Cardiac ventricle fibroblast (primary cell): ENCODE data around the gene HNRNPM. TPM values are rescaled to one million over a fixed set of nuclear protein-coding genes. Genes with fewer than 3 reads are reported as not detected.

Experiments
- total RNA-seq: library from RNA; depleted of rRNA; stranded (reverse); fragments of >200 nt; gene quantifications from 2 replicates; pipeline ENCODE4 v1.2.3, GENCODE V29; 2015

Gene HNRNPM
- 50.4 and 55.7 TPM in 2 replicates for total RNA-seq

GRCh38 chr19:8444677-8445487, at the start of gene HNRNPM:
Gene HNRNPM (plus strand): TSS chr19:8444975. CDS start chr19:8444999, 24 bp downstream.

GRCh38 chr19:8412783-8413628, 31.8 kb upstream of the HNRNPM start, which contains the start of gene MARCHF2:
Gene MARCHF2 (plus strand): TSS chr19:8413305. CDS start chr19:8421841, 8,536 bp downstream.

GRCh38 chr19:8513687-8514504, 69.1 kb downstream of the HNRNPM start, which contains the start of gene ZNF414:
Gene ZNF414 (minus strand): TSS chr19:8514167. CDS start chr19:8514046, 121 bp downstream.

Other genes with a start within 250 kb of the HNRNPM start
- 17.1 and 25.2 TPM in 2 replicates for gene CERS4, start 235.6 kb upstream of the HNRNPM start, total RNA-seq
- gene CD320, start 136.6 kb upstream of the HNRNPM start, total RNA-seq = 51.9 and 67.4 TPM in 2 replicates
- 17.0 and 26.3 TPM in 2 replicates for gene NDUFA7, start 123.6 kb upstream of the HNRNPM start, total RNA-seq
- 317 and 321 TPM in 2 replicates for gene RPS28, start 123.5 kb upstream of the HNRNPM start, total RNA-seq
- 1.00 and 2.2 TPM in 2 replicates for gene KANK3, start 101.7 kb upstream of the HNRNPM start, total RNA-seq
- 112 and 127 TPM in 2 replicates for gene ANGPTL4, start 80.8 kb upstream of the HNRNPM start, total RNA-seq
- gene RAB11B, start 54.6 kb upstream of the HNRNPM start, total RNA-seq = 44.8 and 48.0 TPM in 2 replicates
- gene MARCHF2, start 31.7 kb upstream of the HNRNPM start, total RNA-seq = 19.6 and 35.1 TPM in 2 replicates
- gene PRAM1, start 57.7 kb downstream of the HNRNPM start, total RNA-seq = not detected in 2 replicates
- gene ZNF414, start 69.2 kb downstream of the HNRNPM start, total RNA-seq = 17.0 and 22.7 TPM in 2 replicates
- 0.29 and 0.31 TPM in 2 replicates for gene MYO1F, start 132.5 kb downstream of the HNRNPM start, total RNA-seq
- 5.7 and 7.9 TPM in 2 replicates for gene ADAMTS10, start 165.7 kb downstream of the HNRNPM start, total RNA-seq
- not detected in 2 replicates for gene NFILZ, start 185.7 kb downstream of the HNRNPM start, total RNA-seq